Measurements from ENCODE around the gene RAI1.
"Not testable (repeated sequence)": the region's sequence is repeated elsewhere in the genome, so short reads cannot be mapped to it uniquely, and the experiment has no call there.

The RAI1 gene

GRCh38 chr17:17804007-17804406, 122.7 kb downstream of the RAI1 start:
- CTCF ChIA-PET = no interaction called here
- no peak for DNase-seq (ENCODE audit: extremely low spot score)
- POLR2A ChIA-PET = no interaction called here
- TF ChIP-seq BHLHE40 (IDR thresholded peaks at IDR 0.05; ENCODE audit: borderline replicate concordance) (no peak), CTBP1 (IDR thresholded peaks at IDR 0.05; ENCODE audit: borderline replicate concordance) (no peak), PKNOX1 (IDR thresholded peaks at IDR 0.05) (no peak), FOXA1 (IDR thresholded peaks at IDR 0.05) (no peak), ARNT (IDR thresholded peaks at IDR 0.05) (no peak), ELF4 (IDR thresholded peaks at IDR 0.05) (no peak), LEF1 (IDR thresholded peaks at IDR 0.05; ENCODE audit: borderline replicate concordance) (no peak), L3MBTL2 (conservative IDR thresholded peaks at IDR 0.05) (no peak), HDGF (IDR thresholded peaks at IDR 0.05; ENCODE audit: borderline replicate concordance) (no peak)

- ChIA-PET CTCF (no interaction called here), POLR2A (interaction anchor here (1.1 to 24.8 kb wide), 2 partner anchors 9 to 30 kb away, joined by 4 to 369 read pairs; partner anchors contain the start of gene SREBF1)
- TF ChIP-seq HDGF (IDR thresholded peaks at IDR 0.05; ENCODE audit: borderline replicate concordance) (no peak), BHLHE40 (IDR thresholded peaks at IDR 0.05; ENCODE audit: borderline replicate concordance) (no peak), FOXM1 (IDR thresholded peaks at IDR 0.05; ENCODE audit: borderline replicate concordance) (no peak), PKNOX1 (IDR thresholded peaks at IDR 0.05) (no peak), FOXA1 (IDR thresholded peaks at IDR 0.05) (no peak)
- DNase-seq (ENCODE audit: extremely low spot score) = no peak
Observed at GRCh38 chr17:17805575-17805974, 124.3 kb downstream of the RAI1 start.

GRCh38 chr17:17806035-17806434, 124.8 kb downstream of the RAI1 start:
- DNase-seq (ENCODE audit: extremely low spot score) = no peak
- POLR2A ChIA-PET = interaction anchor here (1.1 to 24.8 kb wide), 2 partner anchors 9 to 30 kb away, joined by 4 to 369 read pairs; partner anchors contain the start of gene SREBF1
- TF ChIP-seq ZNF384 (IDR thresholded peaks at IDR 0.05) = no peak
- no peak for TF ChIP-seq CTBP1 (IDR thresholded peaks at IDR 0.05; ENCODE audit: borderline replicate concordance)
- CTCF ChIA-PET = interaction anchor here (0.6 kb wide), 1 partner anchor 436 kb away, joined by 3 read pairs; no protein-coding TSS in a partner anchor

- DNase-seq (ENCODE audit: extremely low spot score) = no peak
- ChIA-PET CTCF (interaction anchor here (0.6 kb wide), 1 partner anchor 437 kb away, joined by 3 read pairs; no protein-coding TSS in a partner anchor), POLR2A (interaction anchor here (1.1 to 24.8 kb wide), 2 partner anchors 8 to 29 kb away, joined by 4 to 369 read pairs; partner anchors contain the start of gene SREBF1)
- TF ChIP-seq TARDBP (IDR thresholded peaks at IDR 0.05) (no peak), ZNF384 (IDR thresholded peaks at IDR 0.05) (no peak), BHLHE40 (IDR thresholded peaks at IDR 0.05; ENCODE audit: borderline replicate concordance) (no peak), HDGF (IDR thresholded peaks at IDR 0.05; ENCODE audit: borderline replicate concordance) (no peak), ELF4 (IDR thresholded peaks at IDR 0.05) (no peak), FOXK2 (IDR thresholded peaks at IDR 0.05) (no peak), LEF1 (IDR thresholded peaks at IDR 0.05; ENCODE audit: borderline replicate concordance) (no peak), FOXM1 (IDR thresholded peaks at IDR 0.05; ENCODE audit: borderline replicate concordance) (no peak), SP1 (IDR thresholded peaks at IDR 0.05) (no peak), ARNT (IDR thresholded peaks at IDR 0.05) (no peak), FOXA1 (IDR thresholded peaks at IDR 0.05) (no peak), L3MBTL2 (conservative IDR thresholded peaks at IDR 0.05) (no peak), PKNOX1 (IDR thresholded peaks at IDR 0.05) (no peak), NFRKB (IDR thresholded peaks at IDR 0.05) (no peak), CTBP1 (IDR thresholded peaks at IDR 0.05; ENCODE audit: borderline replicate concordance) (no peak), SUZ12 (IDR thresholded peaks at IDR 0.05) (no peak)
Observed at GRCh38 chr17:17806611-17807274, 125.5 kb downstream of the RAI1 start.

GRCh38 chr17:17807440-17807839, 126.2 kb downstream of the RAI1 start:
- DNase-seq (ENCODE audit: extremely low spot score) = no peak
- CTCF ChIA-PET = no interaction called here
- POLR2A ChIA-PET = interaction anchor here (24.8 kb wide), 1 partner anchor 28 kb away, joined by 369 read pairs; the partner anchor contains the start of gene SREBF1
- TF ChIP-seq SUZ12 (IDR thresholded peaks at IDR 0.05) = no peak
- no peak for TF ChIP-seq HDGF (IDR thresholded peaks at IDR 0.05; ENCODE audit: borderline replicate concordance)
- no peak for TF ChIP-seq L3MBTL2 (conservative IDR thresholded peaks at IDR 0.05)
- no peak for TF ChIP-seq ELF4 (IDR thresholded peaks at IDR 0.05)
- TF ChIP-seq NFRKB (IDR thresholded peaks at IDR 0.05) = no peak
- TF ChIP-seq CTBP1 (IDR thresholded peaks at IDR 0.05; ENCODE audit: borderline replicate concordance) = no peak
- TF ChIP-seq SP1 (IDR thresholded peaks at IDR 0.05) = no peak

- POLR2A ChIA-PET = interaction anchor here (24.8 kb wide), 1 partner anchor 28 kb away, joined by 369 read pairs; the partner anchor contains the start of gene SREBF1
- CTCF ChIA-PET; DNase-seq (ENCODE audit: extremely low spot score): not testable (repeated sequence)
Observed at GRCh38 chr17:17808200-17808599, 126.9 kb downstream of the RAI1 start.

Measured in HEK293T (cell line).